ENCODE measurements around the gene SDK2.

The SDK2 gene

GRCh38 chr17:73630965-73631595 is 13.2 kb downstream of the SDK2 start:
- no peak for DNase-seq

GRCh38 chr17:73630531-73630930 is 13.7 kb downstream of the SDK2 start:
- no peak for DNase-seq

- no peak for DNase-seq
These were observed 15.3 kb downstream of the SDK2 start for GRCh38 chr17:73628642-73629552.

- no peak for DNase-seq
These were observed 18.1 kb downstream of the SDK2 start for GRCh38 chr17:73625991-73626673.

GRCh38 chr17:73625006-73625405 is 19.2 kb downstream of the SDK2 start:
- no peak for DNase-seq

- no peak for DNase-seq
These were observed 19.7 kb downstream of the SDK2 start for GRCh38 chr17:73624496-73624988.

GRCh38 chr17:73623818-73624217 is 20.4 kb downstream of the SDK2 start:
- DNase-seq = no peak

- DNase-seq = no peak
These were observed 21.0 kb downstream of the SDK2 start for GRCh38 chr17:73623247-73623646.

- DNase-seq = no peak
These were observed 21.9 kb downstream of the SDK2 start for GRCh38 chr17:73622381-73622780.

- no peak for DNase-seq
These were observed 22.6 kb downstream of the SDK2 start for GRCh38 chr17:73621685-73622084.

GRCh38 chr17:73620414-73620813 is 23.8 kb downstream of the SDK2 start:
- DNase-seq = no peak

- DNase-seq = no peak
These were observed 26.7 kb downstream of the SDK2 start for GRCh38 chr17:73617501-73617900.

GRCh38 chr17:73616873-73617404 is 27.3 kb downstream of the SDK2 start:
- DNase-seq = no peak

GRCh38 chr17:73616120-73616872 is 27.9 kb downstream of the SDK2 start:
- DNase-seq = no peak

GRCh38 chr17:73614256-73614655 is 30.0 kb downstream of the SDK2 start:
- DNase-seq = no peak

GRCh38 chr17:73613271-73614233 is 30.7 kb downstream of the SDK2 start:
- no peak for DNase-seq

GRCh38 chr17:73612031-73612472 is 32.2 kb downstream of the SDK2 start:
- DNase-seq = no peak

GRCh38 chr17:73611630-73612029 is 32.6 kb downstream of the SDK2 start:
- no peak for DNase-seq

GRCh38 chr17:73610331-73610911 is 33.8 kb downstream of the SDK2 start:
- no peak for DNase-seq

- DNase-seq = no peak
These were observed 34.5 kb downstream of the SDK2 start for GRCh38 chr17:73609758-73610157.

- DNase-seq = no peak
These were observed 35.2 kb downstream of the SDK2 start for GRCh38 chr17:73609060-73609459.
